Measurements from ENCODE around the gene CARD9. TPM values are rescaled to one million over a fixed set of nuclear protein-coding genes. Genes with fewer than 3 reads are reported as not detected.

CARD9 gene
- total RNA-seq, 2 donors from 2014 or later: 0.15 to 1.1 TPM

DNA sequence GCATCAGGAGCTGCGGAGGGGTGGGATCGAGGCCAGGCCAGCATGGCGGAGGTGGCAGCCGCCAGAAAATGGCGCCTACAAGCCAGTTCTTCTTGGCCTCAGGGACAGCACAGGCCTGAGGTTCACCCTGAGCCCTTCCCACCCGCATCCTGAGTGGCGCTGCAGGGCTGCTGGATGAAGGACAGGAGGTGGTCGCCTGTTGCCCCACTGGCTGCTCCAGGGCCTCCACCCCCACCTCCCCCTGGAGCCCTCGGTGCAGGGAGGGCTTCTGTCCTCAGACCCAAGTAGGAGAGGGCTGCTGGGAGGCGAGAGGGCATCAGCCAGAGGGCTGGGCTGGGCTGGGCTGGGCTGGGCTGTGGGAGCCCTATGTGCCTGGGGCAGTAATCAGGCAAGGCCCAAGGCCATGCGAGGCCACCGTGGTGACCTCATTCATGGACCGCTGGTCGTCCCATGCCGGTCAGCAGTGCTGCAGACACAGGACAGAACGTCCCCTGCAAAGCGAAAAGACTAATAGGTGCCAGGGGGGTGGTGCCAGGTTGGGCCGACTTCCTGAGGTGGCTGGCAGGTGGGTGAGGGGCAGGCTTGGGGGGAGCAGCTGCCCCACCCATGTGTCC lies 32.3 kb downstream of the CARD9 start:
- Histone ChIP-seq H3K4me3 (no peak overlapping the region), H3K27me3 (no peaks in the 10 kb centered on the region), H3K9me3 (no peaks in the 10 kb centered on the region), H3K27ac (peak overlapping the region; percentile 89 to 91), H3K36me3 (peaks cover 20% of the 10 kb centered on the region), H3K4me1 (peaks cover 0 to 70% of the 10 kb centered on the region in 2 donors)
- TF ChIP-seq, protein P1, sequence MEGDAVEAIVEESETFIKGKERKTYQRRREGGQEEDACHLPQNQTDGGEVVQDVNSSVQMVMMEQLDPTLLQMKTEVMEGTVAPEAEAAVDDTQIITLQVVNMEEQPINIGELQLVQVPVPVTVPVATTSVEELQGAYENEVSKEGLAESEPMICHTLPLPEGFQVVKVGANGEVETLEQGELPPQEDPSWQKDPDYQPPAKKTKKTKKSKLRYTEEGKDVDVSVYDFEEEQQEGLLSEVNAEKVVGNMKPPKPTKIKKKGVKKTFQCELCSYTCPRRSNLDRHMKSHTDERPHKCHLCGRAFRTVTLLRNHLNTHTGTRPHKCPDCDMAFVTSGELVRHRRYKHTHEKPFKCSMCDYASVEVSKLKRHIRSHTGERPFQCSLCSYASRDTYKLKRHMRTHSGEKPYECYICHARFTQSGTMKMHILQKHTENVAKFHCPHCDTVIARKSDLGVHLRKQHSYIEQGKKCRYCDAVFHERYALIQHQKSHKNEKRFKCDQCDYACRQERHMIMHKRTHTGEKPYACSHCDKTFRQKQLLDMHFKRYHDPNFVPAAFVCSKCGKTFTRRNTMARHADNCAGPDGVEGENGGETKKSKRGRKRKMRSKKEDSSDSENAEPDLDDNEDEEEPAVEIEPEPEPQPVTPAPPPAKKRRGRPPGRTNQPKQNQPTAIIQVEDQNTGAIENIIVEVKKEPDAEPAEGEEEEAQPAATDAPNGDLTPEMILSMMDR (IDR thresholded peaks at IDR 0.05): no peak
- peak; percentile 84 for DNase-seq (ENCODE audit: low spot score)

DNA sequence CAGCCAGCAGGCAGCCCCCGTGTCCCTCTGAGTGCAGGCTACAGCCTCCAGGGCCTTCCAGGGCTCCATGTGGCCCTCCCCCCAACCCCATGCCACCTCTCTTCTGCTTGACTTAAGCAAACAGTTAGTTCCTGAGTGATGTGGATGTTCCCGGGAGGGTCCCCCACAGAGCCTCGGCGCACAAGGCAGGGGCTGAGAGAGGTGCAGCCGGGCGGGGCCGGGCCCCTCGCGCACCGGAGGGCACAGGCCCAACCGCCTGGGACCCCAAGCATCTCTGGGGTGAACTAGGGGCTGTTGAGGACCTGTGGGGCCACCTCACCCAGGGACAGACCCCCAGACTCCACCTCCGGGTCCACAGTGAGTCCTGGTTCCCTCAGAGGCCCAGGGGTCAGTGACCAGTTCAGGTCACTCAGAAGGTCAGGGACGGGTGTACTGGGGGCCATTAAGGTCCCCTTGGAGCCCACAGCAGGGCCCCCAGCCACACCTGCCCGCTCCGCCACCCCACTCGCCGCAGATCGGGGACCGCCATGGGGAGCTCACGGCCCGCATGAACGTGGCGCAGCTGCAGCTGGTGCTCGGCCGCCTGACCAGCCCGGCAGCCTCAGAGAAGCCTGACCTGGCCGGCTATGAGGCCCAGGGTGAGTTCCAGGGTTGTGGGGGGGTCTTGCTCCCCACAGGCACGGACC lies 33.0 kb downstream of the CARD9 start:
- no peak for DNase-seq (ENCODE audit: low spot score)
- peaks cover 26% of the 10 kb centered on the region for H3K36me3 ChIP-seq
- H3K4me1 ChIP-seq: peaks cover 0 to 63% of the 10 kb centered on the region in 2 donors
- TF ChIP-seq, protein P1 (IDR thresholded peaks at IDR 0.05): no peak
- no peak overlapping the region for H3K4me3 ChIP-seq
- peak overlapping the region; percentile 89 to 91 for H3K27ac ChIP-seq
- no peaks in the 10 kb centered on the region for H3K27me3 ChIP-seq
- H3K9me3 ChIP-seq: no peaks in the 10 kb centered on the region

DNA sequence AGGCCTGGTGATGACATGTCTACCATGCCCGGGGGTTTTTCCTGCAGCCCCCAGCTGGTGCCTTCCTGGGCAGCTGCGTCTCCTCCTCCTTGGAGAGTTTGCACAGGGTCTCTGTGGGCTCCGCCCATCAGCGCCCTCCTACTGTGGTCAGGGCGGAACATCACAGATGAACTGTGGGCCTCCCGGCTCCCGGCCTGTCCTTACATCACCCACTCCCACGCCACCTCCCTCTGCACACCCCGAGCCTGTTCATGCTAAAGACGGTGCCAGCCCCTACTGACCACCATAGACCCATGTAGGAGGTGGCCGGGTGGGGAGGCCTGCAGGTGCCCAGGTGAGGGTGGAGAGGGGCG lies 33.5 kb downstream of the CARD9 start:
- TF ChIP-seq, protein P1 (IDR thresholded peaks at IDR 0.05): no peak
- Histone ChIP-seq H3K4me1 (peaks cover 0 to 57% of the 10 kb centered on the region in 2 donors), H3K36me3 (peaks cover 26% of the 10 kb centered on the region), H3K9me3 (no peaks in the 10 kb centered on the region), H3K4me3 (no peak overlapping the region), H3K27ac (peak overlapping the region in 1 of 2 donors; percentile 89), H3K27me3 (no peaks in the 10 kb centered on the region)
- DNase-seq (ENCODE audit: low spot score): no peak

DNA sequence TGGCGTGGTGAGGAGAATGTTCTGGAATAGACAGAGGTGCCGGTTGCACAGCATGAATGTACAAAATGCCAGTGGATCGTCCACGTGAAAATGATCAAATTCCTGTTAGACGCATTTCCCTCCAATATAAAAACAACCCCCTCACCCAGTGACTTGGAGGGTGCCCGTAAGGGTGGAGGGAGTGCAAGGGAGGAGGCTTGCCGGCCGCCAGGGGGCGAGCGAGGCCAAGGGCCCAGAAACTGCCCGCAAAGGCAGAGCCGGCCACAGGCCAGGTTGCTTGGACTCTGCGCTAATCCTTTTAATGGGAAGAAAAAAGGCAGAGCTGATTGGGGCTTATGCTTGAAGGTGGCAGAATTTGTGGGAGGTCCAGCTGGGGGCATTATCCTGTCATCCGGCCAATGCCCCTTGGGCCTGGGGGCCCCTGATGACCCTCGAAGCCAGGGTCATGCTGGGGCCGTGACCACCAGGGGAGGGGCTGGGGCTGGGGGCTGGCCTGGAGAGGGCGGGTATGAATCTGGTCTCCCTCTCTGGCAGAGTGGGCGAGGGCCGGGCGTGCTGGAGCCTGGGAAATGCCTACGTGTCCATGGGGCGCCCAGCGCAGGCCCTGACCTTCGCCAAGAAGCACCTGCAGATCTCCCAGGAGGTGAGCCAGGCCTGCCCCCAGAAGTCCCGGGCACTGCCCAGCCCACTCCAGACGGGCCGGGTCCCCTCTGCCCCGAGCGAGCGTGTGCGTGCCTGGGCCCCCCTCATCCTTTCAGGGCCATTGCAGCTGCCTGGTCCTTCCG lies 34.1 kb downstream of the CARD9 start:
- no peaks in the 10 kb centered on the region for H3K27me3 ChIP-seq
- H3K36me3 ChIP-seq: peaks cover 26% of the 10 kb centered on the region
- H3K27ac ChIP-seq: peak overlapping the region in 1 of 2 donors; percentile 89
- no peaks in the 10 kb centered on the region for H3K9me3 ChIP-seq
- H3K4me1 ChIP-seq: peaks cover 0 to 52% of the 10 kb centered on the region in 2 donors
- TF ChIP-seq, protein P1 (IDR thresholded peaks at IDR 0.05): peak; percentile 86 to 93
- no peak overlapping the region for H3K4me3 ChIP-seq
- DNase-seq (ENCODE audit: low spot score): no peak

DNA sequence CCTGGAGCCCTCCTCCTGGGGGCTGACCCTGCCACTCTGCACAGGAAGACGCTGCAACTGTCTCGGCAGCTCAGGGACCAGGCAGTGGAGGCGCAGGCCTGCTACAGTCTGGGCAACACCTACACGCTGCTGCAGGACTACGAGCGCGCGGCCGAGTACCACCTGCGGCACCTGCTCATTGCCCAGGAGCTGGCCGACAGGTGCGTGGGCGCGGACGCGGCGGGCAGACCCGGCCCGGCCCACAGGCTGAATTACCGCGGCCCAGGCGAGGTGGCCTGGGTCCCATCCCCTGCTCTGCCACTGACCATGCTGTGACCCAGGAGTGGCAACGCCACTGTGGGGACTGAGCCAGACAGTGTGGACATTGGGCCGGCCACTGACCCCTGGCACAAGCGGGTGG lies 35.0 kb downstream of the CARD9 start:
- no peaks in the 10 kb centered on the region for H3K27me3 ChIP-seq
- TF ChIP-seq, protein P1 (IDR thresholded peaks at IDR 0.05): no peak
- no peaks in the 10 kb centered on the region for H3K9me3 ChIP-seq
- H3K36me3 ChIP-seq: peaks cover 26% of the 10 kb centered on the region
- no peak overlapping the region for H3K4me3 ChIP-seq
- peak overlapping the region in 1 of 2 donors; percentile 17 for H3K27ac ChIP-seq
- peaks cover 0 to 44% of the 10 kb centered on the region in 2 donors for H3K4me1 ChIP-seq
- no peak for DNase-seq (ENCODE audit: low spot score)
